Activated effector memory CD4-positive, alpha-beta T cell treated with anti-CD3 and anti-CD28 coated beads, Interleukin-2, amount 50 U/mL, for 16 hours (primary cell): ENCODE data around the gene IDUA.

Experiments
- DNase-seq: peaks from one replicate; pipeline ENCODE4 v3.0.0-alpha.2; 2020

The IDUA gene

DNA sequence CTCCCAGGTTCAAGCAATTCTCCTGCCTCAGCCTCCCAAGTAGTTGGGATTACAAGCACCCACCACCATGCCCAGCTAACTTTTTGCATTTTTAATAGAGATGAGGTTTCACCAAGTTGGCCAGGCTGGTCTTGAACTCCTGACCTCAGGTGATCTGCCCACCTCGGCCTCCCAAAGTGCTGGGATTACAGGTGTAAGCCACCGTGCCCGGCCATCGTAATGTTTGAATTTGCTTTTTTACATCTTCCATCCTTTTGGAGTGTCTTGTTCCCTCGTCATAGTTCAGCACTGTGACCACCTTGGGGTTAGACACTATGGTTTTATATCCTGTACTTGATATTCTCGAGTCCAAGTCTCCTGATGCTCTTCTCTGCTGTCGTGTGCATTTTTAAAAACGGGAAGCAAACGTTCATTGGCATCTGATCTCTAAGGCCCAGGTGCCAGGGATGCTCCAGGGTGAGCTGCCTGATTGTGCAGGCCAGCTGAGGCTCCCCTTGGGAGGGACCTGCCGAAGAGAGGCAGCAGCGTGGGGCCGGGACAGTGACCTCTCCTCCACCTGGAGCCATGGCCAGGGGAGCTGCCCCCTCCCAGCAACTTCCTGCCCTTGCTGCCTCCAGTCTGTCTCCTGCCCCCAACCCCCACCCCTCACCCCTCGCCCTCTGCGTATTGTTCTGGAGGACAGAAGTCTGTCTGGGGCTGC, 30.2 kb upstream of the IDUA start:
- peak; percentile 25 for DNase-seq

DNA sequence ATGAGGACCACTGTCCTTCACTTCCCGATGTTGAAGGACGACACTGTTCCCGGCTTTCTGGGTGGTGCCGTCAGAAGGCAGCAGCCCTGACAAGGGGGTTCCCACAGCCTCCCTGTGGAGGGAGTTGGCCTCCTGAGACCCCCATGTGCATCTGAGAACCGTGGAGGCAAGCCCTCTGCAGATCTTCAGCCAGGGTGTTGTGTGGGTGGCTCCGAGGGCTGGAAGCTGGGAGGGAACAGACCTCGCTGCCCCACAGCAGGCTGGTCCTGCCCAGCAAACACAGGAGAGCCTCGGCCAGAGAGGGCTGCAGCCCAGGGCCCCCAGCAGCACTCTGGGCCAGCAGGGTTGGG, 29.6 kb upstream of the IDUA start:
- peak; percentile 50 for DNase-seq

DNA sequence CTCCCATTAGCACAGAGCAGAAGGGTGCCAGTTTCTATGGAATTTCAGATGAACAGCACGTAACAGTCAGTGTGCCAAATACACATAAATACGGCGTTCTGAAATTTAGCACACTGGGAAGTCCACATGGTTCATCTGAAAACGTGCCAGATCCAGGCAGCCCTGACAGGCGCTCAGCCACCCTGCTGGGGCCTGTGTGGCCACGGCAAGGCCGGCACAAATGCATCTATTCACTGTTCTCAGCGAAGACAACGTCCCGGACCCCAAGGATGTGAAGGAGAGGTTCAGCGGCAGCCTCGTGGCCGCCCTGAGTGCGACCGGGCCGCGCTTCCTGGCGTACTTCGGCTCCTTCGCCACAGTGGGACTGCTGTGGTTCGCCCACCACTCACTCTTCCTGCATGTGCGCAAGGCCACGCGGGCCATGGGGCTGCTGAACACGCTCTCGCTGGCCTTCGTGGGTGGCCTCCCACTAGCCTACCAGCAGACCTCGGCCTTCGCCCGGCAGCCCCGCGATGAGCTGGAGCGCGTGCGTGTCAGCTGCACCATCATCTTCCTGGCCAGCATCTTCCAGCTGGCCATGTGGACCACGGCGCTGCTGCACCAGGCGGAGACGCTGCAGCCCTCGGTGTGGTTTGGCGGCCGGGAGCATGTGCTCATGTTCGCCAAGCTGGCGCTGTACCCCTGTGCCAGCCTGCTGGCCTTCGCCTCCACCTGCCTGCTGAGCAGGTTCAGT, 29.1 kb upstream of the IDUA start:
- DNase-seq, result peak; percentile 52

DNA sequence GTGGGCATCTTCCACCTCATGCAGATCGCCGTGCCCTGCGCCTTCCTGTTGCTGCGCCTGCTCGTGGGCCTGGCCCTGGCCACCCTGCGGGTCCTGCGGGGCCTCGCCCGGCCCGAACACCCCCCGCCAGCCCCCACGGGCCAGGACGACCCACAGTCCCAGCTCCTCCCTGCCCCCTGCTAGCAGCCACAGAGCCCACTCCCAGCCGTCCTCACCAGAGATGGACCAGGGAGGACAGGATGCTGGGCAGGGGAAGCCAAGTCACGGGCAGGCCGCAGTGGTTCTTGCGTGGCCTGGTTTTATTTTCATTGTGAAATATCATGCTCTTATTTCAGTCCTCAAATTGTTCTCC, 28.6 kb upstream of the IDUA start:
- DNase-seq, result peak; percentile 50

DNA sequence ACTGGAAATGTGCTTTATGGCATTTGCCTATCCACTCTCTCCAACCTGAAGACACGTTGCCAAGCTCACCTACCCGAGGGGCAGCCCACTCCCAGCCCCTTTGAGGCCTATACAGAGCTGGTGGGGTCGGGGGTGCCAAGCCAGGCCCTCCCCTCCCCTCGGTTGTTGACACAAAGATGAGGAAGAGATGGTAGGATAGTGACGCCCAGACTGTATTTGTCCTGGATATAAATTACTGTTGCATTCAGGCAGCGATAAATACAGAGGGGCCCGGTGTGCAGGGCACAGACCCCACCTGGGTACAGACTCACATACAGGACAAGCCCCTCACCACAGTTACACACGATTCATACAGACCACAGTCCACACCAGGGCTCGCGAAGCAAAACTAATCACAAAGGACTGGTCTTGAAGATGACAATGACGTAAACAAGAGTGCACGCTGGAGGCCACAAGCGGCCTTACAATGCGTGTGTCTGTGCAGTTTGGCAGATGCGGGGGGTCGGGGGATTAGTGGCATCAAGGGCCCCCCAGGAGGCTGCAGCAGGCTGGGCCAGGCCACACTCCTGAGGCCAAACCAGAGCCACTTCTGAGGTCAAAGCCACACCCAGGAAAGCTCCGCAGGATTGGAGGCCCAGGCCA, 28.0 kb upstream of the IDUA start:
- peak; percentile 56 for DNase-seq

DNA sequence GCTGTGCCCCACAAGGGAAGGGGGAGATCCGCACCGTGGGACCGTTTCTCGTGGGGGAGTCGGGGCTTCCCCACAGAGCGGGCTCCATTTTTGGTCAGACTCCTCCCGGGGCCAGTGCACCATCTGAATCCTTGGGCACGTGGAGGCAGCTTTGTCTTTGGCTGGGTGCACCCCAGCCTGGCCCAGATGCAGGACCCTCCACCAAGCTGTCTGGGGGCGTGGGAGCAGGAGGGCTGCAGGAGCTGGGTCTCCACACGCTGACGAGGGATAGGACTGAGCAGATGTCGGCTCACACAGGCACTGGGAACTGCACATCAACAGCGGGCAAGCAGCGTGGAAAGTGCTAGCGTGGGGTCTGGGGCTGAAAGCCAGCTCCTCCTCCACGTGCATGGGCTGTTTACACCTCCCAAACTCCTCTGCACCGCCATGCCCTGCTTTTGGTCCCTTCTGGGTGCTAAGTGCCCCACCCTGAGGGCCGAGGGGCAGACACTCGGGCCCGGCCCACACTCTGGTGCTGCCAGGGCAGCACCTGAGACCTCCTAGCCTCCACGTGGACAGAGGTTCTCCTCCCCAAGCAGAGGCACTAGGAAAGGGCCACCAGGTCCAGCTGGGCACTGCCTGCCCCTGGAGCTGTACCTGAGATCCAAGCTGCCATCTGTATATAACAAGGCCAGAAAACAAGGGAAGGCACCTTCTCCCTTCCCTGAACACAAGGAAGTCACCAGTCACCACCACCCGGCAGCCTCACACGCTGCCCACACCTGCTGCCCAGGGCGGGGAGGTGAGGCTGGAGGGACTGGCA, 27.3 kb upstream of the IDUA start:
- DNase-seq, result peak; percentile 54

- peak; percentile 51 for DNase-seq
Measured at GRCh38 chr4:960140-960635, 26.7 kb upstream of the IDUA start.

GRCh38 chr4:960636-961350, 26.1 kb upstream of the IDUA start:
- DNase-seq, result no peak

- DNase-seq, result no peak
Measured at GRCh38 chr4:961351-962230, 25.3 kb upstream of the IDUA start.

DNA sequence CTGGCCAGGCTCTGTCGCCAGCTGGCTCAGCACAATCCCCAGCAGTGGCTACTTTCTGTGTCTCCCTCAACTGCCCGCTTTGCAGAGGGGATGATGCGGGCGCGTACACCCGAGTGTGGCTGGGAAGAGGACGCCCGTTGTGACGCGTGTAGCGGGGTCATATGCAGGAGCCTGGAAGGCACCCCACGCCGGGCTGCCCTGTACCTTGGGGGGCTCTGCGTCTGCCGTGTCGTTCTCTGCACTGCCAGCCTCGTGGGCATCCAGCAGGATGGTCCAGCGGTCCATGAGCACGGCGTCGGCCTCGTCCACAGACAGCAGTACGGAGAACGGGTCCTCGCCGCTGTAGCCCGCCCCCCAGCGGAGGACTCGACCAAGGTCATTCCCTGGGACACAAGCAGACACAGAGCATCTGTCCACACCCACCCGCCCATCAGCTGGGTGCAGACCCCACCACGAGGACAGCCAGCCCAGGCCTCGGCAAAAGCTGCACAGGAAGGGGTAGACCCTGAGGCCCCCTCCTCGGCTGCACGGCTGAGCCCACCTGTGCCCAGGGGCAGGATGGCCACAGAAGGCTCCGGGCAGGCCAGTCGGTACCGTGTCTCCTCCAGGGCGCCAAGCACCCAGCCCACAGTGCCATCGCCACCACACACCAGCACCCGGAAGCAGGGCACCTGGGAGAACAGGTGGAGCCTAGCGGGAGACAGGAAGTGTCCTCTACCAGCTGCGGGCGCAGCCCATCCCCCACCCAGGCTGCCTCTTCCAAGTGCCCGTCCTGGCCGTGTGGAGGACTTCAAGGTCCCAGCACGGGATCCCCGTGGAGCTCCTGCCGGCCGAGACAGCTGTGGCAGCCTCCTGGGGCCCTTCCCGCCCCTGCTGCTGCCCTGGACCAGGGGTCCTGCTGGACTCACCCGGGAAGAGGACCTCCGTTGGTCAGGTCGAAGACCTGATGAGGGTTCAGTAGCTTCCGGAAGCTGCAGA, 24.3 kb upstream of the IDUA start:
- DNase-seq, result no peak

DNA sequence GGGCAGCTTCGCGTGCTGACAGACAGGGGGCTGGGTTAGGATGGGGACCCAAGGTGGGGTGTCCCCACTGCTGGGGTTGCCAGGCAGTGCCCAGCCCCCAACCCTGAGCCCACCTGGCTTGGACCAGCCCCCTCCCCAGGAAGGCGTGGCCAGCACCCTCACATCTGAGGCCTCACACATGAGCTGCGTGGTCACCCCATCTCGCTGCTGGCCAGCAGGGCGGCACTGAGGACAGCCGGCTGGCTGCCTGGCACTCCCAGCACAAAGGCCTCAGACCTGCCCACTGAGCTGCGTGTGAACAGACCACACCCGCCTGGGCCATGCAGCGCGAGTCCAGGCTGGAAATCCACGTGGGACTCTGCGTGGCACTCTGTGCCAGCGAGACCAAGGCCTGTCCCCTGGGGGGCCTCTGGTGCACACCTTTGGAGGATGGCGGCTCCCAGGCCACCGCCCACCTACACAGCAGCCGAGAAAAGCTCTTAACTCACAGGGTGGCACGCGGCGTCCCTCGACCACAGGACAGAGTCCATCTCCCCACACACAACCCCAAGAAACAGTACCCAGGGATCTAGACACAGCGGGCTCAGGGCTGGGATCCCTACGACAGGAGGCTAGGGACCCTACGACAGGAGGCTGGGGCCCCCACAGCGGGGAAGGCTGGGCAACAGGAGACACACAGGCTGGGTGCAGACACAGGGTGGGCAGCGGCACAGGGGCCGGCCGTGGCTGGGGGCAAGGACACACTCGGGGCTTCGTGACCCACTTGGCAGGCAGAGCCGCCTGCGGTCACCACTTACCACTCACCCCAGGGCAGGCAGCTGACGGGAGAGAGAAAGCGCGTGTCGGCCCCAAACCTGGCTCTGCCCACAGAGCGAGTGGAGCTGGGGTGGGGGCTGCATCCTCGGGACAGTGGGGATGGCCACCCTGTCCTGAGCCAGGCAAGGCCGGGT, 23.3 kb upstream of the IDUA start:
- DNase-seq, result no peak

DNA sequence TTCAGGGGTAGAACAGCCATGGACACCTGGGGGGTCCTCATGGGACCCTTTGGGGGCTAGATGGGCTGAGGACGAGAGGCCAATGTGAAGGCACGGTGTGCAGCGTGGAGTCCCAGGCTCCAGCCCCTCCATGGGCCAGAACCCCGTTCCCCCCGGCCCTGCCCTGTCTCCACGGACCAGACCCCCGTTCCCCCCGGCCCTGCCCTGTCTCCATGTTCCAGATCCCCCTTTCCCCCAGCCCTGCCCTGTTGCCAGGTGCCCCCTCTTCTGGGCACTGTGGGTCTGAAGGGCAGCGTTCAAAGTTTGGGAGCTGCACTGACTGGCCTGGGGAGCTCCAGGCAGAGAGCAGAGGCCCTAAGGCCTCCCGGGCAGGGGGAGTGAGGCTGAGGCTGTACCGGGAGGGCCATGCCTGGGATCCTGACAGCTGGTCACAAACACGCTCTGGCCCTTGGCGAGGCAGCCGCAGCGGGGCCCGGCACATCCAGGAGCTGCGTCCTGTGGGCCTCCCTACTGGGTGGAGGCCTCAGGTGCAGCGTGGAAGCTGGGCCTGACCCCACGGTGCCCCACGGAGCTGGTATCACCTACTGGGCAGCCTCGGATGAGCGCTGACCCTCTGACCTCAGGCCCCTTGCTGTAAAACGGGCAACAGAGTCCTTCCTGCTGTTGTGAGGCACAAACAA, 22.4 kb upstream of the IDUA start:
- DNase-seq, result no peak

- peak; percentile 60 for DNase-seq
Measured at GRCh38 chr4:965048-965765, 21.6 kb upstream of the IDUA start.

DNA sequence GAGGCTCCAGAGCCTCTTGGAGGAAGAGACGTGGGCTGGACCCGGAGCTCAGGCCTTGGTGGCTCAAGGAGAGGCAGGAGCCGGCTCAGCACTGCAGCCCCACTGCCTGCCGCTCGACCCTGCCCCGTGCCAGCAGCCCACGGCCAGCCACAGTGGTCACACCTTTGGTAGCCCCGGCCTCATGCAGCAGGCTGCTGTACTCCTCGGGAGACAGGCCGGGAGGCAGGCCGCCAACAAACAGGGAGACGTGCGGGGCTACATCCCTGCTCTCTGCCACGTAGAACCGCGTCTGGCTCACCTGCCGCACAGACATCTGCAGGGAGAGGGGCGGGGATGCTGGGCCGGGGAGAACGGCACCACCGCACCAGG, 21.1 kb upstream of the IDUA start:
- DNase-seq, result no peak

- no peak for DNase-seq
Measured at GRCh38 chr4:966266-967112, 20.4 kb upstream of the IDUA start.
